Ovary (tissue), 3 donors: ENCODE results near the gene USH2A.

ENCODE experiments used
- POLR2A ChIP-seq: fragments of 450-650 bp; IDR thresholded peaks from one replicate; pipeline ENCODE4 v1.6.1; 2017; ENCODE audit warnings: antibody characterized with exemption, mild to moderate bottlenecking, moderate library complexity
- TF ChIP-seq, protein P1 (sequence below), 3 donors: fragments of 450-650 bp in 2 of 3; fragments of 200-600 bp in 1 of 3; IDR thresholded peaks; one replicate each; pipeline versions ENCODE4 v1.5.1 to v1.8.0; 2016 to 2022; ENCODE audit warnings: antibody characterized with exemption in 3 of 3, mild to moderate bottlenecking in 1 of 3
- donor health status: DM: no; HTN: no; CAD: no.

DNA sequence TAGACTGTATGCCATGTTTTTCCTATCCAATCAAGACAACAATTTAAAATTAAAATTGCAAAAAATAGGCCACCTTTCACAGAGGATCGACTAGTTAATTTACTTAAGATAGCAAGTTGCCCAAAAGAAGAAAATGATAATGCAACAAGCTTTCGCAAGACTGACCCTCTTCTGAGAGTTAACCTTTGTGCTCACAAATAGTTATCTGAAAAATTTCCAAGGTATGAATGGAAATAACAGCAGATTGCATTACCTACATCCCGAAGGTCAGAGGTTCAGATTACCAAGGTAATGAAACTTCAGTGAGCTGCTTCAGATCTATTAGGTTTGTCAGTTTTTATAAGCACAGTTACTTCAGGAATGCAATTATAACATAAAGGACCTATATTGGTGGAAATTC, 558.2 kb downstream of the USH2A start:
- TF ChIP-seq, protein P1, sequence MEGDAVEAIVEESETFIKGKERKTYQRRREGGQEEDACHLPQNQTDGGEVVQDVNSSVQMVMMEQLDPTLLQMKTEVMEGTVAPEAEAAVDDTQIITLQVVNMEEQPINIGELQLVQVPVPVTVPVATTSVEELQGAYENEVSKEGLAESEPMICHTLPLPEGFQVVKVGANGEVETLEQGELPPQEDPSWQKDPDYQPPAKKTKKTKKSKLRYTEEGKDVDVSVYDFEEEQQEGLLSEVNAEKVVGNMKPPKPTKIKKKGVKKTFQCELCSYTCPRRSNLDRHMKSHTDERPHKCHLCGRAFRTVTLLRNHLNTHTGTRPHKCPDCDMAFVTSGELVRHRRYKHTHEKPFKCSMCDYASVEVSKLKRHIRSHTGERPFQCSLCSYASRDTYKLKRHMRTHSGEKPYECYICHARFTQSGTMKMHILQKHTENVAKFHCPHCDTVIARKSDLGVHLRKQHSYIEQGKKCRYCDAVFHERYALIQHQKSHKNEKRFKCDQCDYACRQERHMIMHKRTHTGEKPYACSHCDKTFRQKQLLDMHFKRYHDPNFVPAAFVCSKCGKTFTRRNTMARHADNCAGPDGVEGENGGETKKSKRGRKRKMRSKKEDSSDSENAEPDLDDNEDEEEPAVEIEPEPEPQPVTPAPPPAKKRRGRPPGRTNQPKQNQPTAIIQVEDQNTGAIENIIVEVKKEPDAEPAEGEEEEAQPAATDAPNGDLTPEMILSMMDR (IDR thresholded peaks at IDR 0.05) = no peak
- no peak for TF ChIP-seq POLR2A
